Medulla oblongata (tissue), 1 donor: Measurements from ENCODE around the gene VWDE.

Source experiments
- DNase-seq: peaks from one replicate; pipeline ENCODE4 v3.0.0-alpha.2; 2015; ENCODE audit errors: extremely low spot score

VWDE gene

GRCh38 chr7:12290761-12291160, 112.9 kb downstream of the VWDE start:
- DNase-seq: no peak

GRCh38 chr7:12289996-12290395, 113.7 kb downstream of the VWDE start:
- DNase-seq: no peak

DNA sequence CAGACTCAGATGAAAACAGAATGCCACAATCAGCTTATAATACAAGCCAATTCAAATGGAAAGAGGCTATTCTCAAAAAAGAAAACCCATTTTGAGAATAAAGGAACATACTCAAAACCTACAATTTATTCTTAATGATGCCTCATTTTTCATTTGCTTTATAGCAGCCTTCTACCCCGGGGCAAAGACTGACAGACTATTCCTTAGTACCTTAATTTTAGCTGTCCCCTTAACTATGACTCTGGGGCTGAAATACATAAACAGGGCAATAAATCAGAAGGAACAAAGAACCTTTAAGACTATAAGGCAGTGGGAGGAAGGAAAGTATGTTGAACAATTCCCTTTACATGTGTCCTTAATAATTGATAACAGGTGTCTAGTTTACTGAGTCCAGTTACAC, 115.8 kb downstream of the VWDE start:
- no peak for DNase-seq

- DNase-seq: no peak
Measured at GRCh38 chr7:12281038-12281437, 122.6 kb downstream of the VWDE start.
